ENCODE data around the gene WDR55. TPM values are rescaled to one million over a fixed set of nuclear protein-coding genes. Genes with fewer than 3 reads are reported as not detected.
"Not testable (repeated sequence)": the region's sequence is repeated elsewhere in the genome, so short reads cannot be mapped to it uniquely, and the experiment has no call there.

Gene WDR55
- total RNA-seq, 4 donors from 2014 or later = 24.2 to 29.5 (median 25.4) TPM

GRCh38 chr5:140711794-140712193 lies 47.1 kb downstream of the WDR55 start:
- Histone ChIP-seq H3K4me1 (peaks cover 0 to 17% (median 0%) of the 10 kb centered on the region in 3 donors), H3K27me3 (no peaks in the 10 kb centered on the region), H3K27ac (peak overlapping the region in 2 of 4 donors; percentile 93 to 95), H3K9me3 (no peaks in the 10 kb centered on the region), H3K36me3 (peaks cover 0 to 9% (median 0%) of the 10 kb centered on the region in 3 donors), H3K4me3 (no peak overlapping the region)
- intact Hi-C loops (cut with DNase I) = no loop called here
- WGBS, 2 donors = 81 to 83% methylated on average over 1 of the region's 1 CpG
- TF ChIP-seq CTCF (IDR thresholded peaks at IDR 0.05) (no peak), POLR2A (IDR thresholded peaks at IDR 0.05) (no peak)
- DNase-seq = no peak

DNA sequence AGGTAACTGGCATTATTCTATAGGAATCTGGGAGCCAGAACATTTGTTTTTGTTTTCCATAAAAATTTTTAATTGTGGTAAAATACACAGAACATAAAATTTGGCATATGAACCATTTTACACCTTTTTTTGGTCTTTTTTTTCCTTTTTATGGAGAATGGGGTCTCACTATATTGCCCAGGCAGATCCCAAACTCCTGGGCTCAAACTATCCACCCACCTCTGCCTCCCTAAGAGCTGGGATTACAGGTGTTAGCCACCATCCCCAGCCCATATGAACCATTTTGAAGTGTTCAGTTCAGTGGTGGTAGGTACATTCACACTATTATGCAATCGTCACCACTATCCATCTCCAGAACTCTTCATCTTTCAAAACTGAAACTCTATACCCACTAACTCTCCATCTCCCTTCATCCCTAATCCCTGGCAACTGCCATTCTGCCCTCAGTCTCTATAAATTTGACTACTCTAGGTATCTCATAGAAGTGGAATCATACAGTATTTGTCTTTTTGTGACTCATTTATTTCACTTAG lies 48.9 kb downstream of the WDR55 start:
- Histone ChIP-seq H3K9me3 (no peaks in the 10 kb centered on the region), H3K4me3 (no peak overlapping the region), H3K27me3 (no peaks in the 10 kb centered on the region), H3K36me3 (no peaks in the 10 kb centered on the region), H3K27ac (no peak overlapping the region), H3K4me1 (peaks cover 0 to 17% (median 0%) of the 10 kb centered on the region in 3 donors)
- no peak for DNase-seq
- TF ChIP-seq POLR2A (IDR thresholded peaks at IDR 0.05) (no peak), CTCF (IDR thresholded peaks at IDR 0.05) (no peak)
- intact Hi-C loops (cut with DNase I) = no loop called here
- 76 to 82% methylated on average over 1 of the region's 1 CpG for WGBS, 2 donors

DNA sequence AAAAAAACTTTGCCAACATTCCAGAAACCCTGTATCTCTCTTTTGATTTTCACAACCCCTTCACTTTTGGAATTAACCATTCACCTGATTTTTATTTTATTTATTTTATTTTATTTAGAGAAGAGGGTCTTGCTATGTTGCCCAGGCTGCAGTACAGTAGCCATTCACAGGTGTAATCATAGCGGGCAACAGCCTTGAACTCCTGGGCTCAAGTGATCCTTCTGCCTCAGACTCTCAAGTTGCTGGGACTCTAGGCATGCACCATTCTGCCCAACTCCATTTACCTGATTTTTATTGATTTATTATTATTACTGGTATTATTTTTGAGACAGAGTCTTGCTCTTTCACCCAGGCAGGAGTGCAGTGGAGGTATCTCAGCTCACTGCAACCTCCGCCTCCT lies 51.5 kb downstream of the WDR55 start:
- H3K36me3 ChIP-seq; H3K27ac ChIP-seq; H3K9me3 ChIP-seq; H3K4me1 ChIP-seq; DNase-seq; H3K27me3 ChIP-seq; intact Hi-C loops (cut with DNase I); H3K4me3 ChIP-seq: not testable (repeated sequence)
- WGBS, 2 donors = 93 to 94% methylated on average over 2 of the region's 2 CpGs

GRCh38 chr5:140718266-140718592 lies 53.5 kb downstream of the WDR55 start:
- Histone ChIP-seq H3K27ac (peak overlapping the region in 1 of 4 donors; percentile 14), H3K4me3 (no peak overlapping the region), H3K4me1 (no peaks in the 10 kb centered on the region), H3K9me3 (no peaks in the 10 kb centered on the region), H3K36me3 (no peaks in the 10 kb centered on the region), H3K27me3 (peaks cover 0 to 7% (median 0%) of the 10 kb centered on the region in 4 donors)
- WGBS, 2 donors = 81 to 85% methylated on average over 7 of the region's 7 CpGs
- TF ChIP-seq CTCF (IDR thresholded peaks at IDR 0.05) = no peak
- no peak for DNase-seq
- intact Hi-C loops (cut with DNase I) = no loop called here

DNA sequence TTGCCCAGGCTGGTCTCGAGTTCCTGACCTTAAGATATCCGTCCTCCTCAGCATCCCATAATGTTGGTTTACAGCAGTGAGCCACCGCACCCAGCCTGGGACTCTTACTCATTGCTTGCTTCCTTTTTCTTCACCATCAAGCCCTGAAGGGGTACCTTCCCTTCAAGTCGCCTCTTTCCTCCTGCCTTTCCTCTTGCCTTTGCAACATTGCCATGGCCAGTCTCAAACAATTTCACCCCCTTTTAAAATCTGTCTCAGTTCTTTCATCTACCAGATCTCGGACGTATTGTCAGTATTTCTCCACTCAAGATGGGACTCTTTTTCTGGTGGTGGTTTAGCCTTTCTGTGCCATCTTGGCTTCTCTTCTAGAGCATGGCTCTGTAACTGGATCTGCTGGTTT lies 56.0 kb downstream of the WDR55 start:
- 49 to 55% methylated on average over 6 of the region's 6 CpGs for WGBS, 2 donors
- H3K4me3 ChIP-seq; H3K4me1 ChIP-seq; DNase-seq; H3K36me3 ChIP-seq; H3K9me3 ChIP-seq; H3K27ac ChIP-seq; intact Hi-C loops (cut with DNase I); H3K27me3 ChIP-seq: not testable (repeated sequence)

GRCh38 chr5:140721395-140721794 lies 56.7 kb downstream of the WDR55 start:
- 77 to 85% methylated on average over 5 of the region's 5 CpGs for WGBS, 2 donors
- H3K4me3 ChIP-seq; H3K36me3 ChIP-seq; H3K4me1 ChIP-seq; DNase-seq; intact Hi-C loops (cut with DNase I); H3K9me3 ChIP-seq; H3K27ac ChIP-seq; H3K27me3 ChIP-seq: not testable (repeated sequence)

Small RNA genes lying within 50 kb of the gene (small RNA-seq; reads per million reads assigned to genes)
- gene VTRNA1-1 = 43.1 to 105 (median 78.8) reads per million in 4 donors
- gene VTRNA1-2 = 9.3 to 26.1 (median 20.4) reads per million in 4 donors

Other genes starting within 250 kb of the WDR55 start
- gene EIF4EBP3, start 117.2 kb upstream of the WDR55 start, total RNA-seq = 10 to 100 TPM in 1 of 4 donors, 1 to 10 TPM in 3; 3.0 to 12.4 (median 6.2) TPM
- gene SRA1, start 107.4 kb upstream of the WDR55 start, total RNA-seq = 10 to 100 TPM; 17.4 to 22.3 (median 21.0) TPM
- gene APBB3, start 100.3 kb upstream of the WDR55 start, total RNA-seq = 10 to 100 TPM in 1 of 4 donors, 1 to 10 TPM in 3; 3.4 to 10.5 (median 6.5) TPM
- 10 to 100 TPM; 41.4 to 56.9 (median 52.6) TPM for gene SLC35A4, start 100.1 kb upstream of the WDR55 start, total RNA-seq
- 10 to 100 TPM in 3 of 4 donors, 1 to 10 TPM in 1; 7.6 to 58.1 (median 30.9) TPM for gene CD14, start 31.7 kb upstream of the WDR55 start, total RNA-seq
- gene TMCO6, start 25.5 kb upstream of the WDR55 start, total RNA-seq = 10 to 100 TPM; 18.4 to 46.7 (median 28.2) TPM
- 10 to 100 TPM; 31.3 to 56.3 (median 42.5) TPM for gene NDUFA2, start 17.3 kb upstream of the WDR55 start, total RNA-seq
- 100 to 1,000 TPM in 1 of 4 donors, 10 to 100 TPM in 3; 44.9 to 110 (median 79.8) TPM for gene IK, start 17.1 kb upstream of the WDR55 start, total RNA-seq
- under 1 TPM in 2 of 4 donors, not detected in 2; 0.19 to 0.75 TPM for gene DND1, start 8.7 kb downstream of the WDR55 start, total RNA-seq
- 10 to 100 TPM; 44.3 to 74.0 (median 62.9) TPM for gene HARS1, start 26.5 kb downstream of the WDR55 start, total RNA-seq
- 10 to 100 TPM; 13.3 to 24.2 (median 22.8) TPM for gene HARS2, start 26.6 kb downstream of the WDR55 start, total RNA-seq
- gene ZMAT2, start 35.5 kb downstream of the WDR55 start, total RNA-seq = 10 to 100 TPM; 25.2 to 52.4 (median 41.3) TPM
- not detected for gene PCDHA1, start 121.2 kb downstream of the WDR55 start, total RNA-seq
- gene PCDHA2, start 129.9 kb downstream of the WDR55 start, total RNA-seq = not detected
- under 1 TPM in 3 of 4 donors, not detected in 1; 0.09 to 0.19 (median 0.18) TPM for gene PCDHA3, start 136.2 kb downstream of the WDR55 start, total RNA-seq
- gene PCDHA4, start 142.2 kb downstream of the WDR55 start, total RNA-seq = under 1 TPM; 0.18 to 0.38 (median 0.27) TPM
- gene PCDHA5, start 156.7 kb downstream of the WDR55 start, total RNA-seq = under 1 TPM in 3 of 4 donors, not detected in 1; 0.09 to 0.19 (median 0.15) TPM
- gene PCDHA6, start 163.1 kb downstream of the WDR55 start, total RNA-seq = under 1 TPM in 3 of 4 donors, not detected in 1; 0.19 to 0.27 (median 0.21) TPM
- under 1 TPM in 2 of 4 donors, not detected in 2; 0.15 to 0.19 TPM for gene PCDHA7, start 169.4 kb downstream of the WDR55 start, total RNA-seq
- gene PCDHA8, start 176.3 kb downstream of the WDR55 start, total RNA-seq = under 1 TPM in 1 of 4 donors, not detected in 3; 0.19 TPM
- under 1 TPM in 1 of 4 donors, not detected in 3; 0.19 TPM for gene PCDHA9, start 183.5 kb downstream of the WDR55 start, total RNA-seq
- gene PCDHA10, start 191.0 kb downstream of the WDR55 start, total RNA-seq = under 1 TPM; under 0.01 to 0.15 (median 0.08) TPM
- under 1 TPM in 3 of 4 donors, not detected in 1; under 0.01 to 0.11 (median 0.04) TPM for gene PCDHA11, start 204.1 kb downstream of the WDR55 start, total RNA-seq
- under 1 TPM in 2 of 4 donors, not detected in 2; 0.15 to 0.26 TPM for gene PCDHA12, start 210.4 kb downstream of the WDR55 start, total RNA-seq
- under 1 TPM in 1 of 4 donors, not detected in 3; 0.19 TPM for gene PCDHA13, start 217.2 kb downstream of the WDR55 start, total RNA-seq

All from esophagus squamous epithelium (tissue), 5 donors.